ENCODE results near the gene WFDC1.
"Not testable (repeated sequence)": the region's sequence is repeated elsewhere in the genome, so short reads cannot be mapped to it uniquely, and the experiment has no call there.

The WFDC1 gene

GRCh38 chr16:84343800-84344199, 49.1 kb downstream of the WFDC1 start:
- H3K4me1 ChIP-seq (ENCODE audit: control insufficient read depth in 5 of 5, insufficient read depth in 5 of 5, low read length in 5 of 5); H3K27ac ChIP-seq (ENCODE audit: low read depth, low read length); H3K9ac ChIP-seq (ENCODE audit: low read length in 5 of 5); H3K9me3 ChIP-seq (ENCODE audit: control insufficient read depth in 5 of 5, low read length in 5 of 5); H3K4me3 ChIP-seq (ENCODE audit: low read depth in 1 of 5, low read length in 5 of 5); H3K36me3 ChIP-seq (ENCODE audit: control insufficient read depth in 5 of 5, insufficient read depth in 5 of 5, low read length in 5 of 5): not testable (repeated sequence)
- peaks cover 0 to 12% (median 4%) of the 10 kb centered on the region in 5 donors for H3K27me3 ChIP-seq (ENCODE audit: control insufficient read depth in 5 of 5, insufficient read depth in 4 of 5, low read length in 5 of 5)

GRCh38 chr16:84344781-84345180, 50.1 kb downstream of the WFDC1 start:
- peaks cover 0 to 12% (median under 1%) of the 10 kb centered on the region in 5 donors for H3K27me3 ChIP-seq (ENCODE audit: control insufficient read depth in 5 of 5, insufficient read depth in 4 of 5, low read length in 5 of 5)
- H3K4me3 ChIP-seq (ENCODE audit: low read depth in 1 of 5, low read length in 5 of 5), result no peak overlapping the region
- no peaks in the 10 kb centered on the region for H3K9me3 ChIP-seq (ENCODE audit: control insufficient read depth in 5 of 5, low read length in 5 of 5)
- H3K27ac ChIP-seq (ENCODE audit: low read depth, low read length), result no peak overlapping the region
- H3K9ac ChIP-seq (ENCODE audit: low read length in 5 of 5), result no peak overlapping the region
- H3K36me3 ChIP-seq (ENCODE audit: control insufficient read depth in 5 of 5, insufficient read depth in 5 of 5, low read length in 5 of 5), result no peaks in the 10 kb centered on the region
- H3K4me1 ChIP-seq (ENCODE audit: control insufficient read depth in 5 of 5, insufficient read depth in 5 of 5, low read length in 5 of 5), result no peaks in the 10 kb centered on the region

DNA sequence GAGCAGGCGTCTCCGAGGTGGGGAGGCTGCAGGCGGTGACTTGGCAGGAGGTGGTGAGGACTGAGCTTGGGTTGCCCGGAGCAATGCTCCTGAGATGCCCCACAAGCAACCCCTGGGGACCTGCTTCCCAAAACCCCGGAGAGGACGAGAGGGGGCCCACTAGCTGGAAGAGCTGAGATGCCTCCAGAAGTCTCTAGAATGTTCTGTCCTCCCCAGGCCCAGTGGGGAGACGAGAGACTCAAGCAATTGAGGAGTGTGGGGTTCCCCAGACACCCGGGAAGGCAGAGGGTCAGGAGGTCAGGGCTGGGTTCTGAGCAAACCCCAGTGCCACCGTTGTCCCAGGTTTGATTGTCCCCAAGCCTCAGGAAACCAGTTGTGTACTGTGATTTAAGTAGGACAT, 52.5 kb downstream of the WFDC1 start:
- H3K4me1 ChIP-seq (ENCODE audit: control insufficient read depth in 5 of 5, insufficient read depth in 5 of 5, low read length in 5 of 5), result no peaks in the 10 kb centered on the region
- no peak overlapping the region for H3K27ac ChIP-seq (ENCODE audit: low read depth, low read length)
- peaks cover 0 to 13% (median 3%) of the 10 kb centered on the region in 5 donors for H3K27me3 ChIP-seq (ENCODE audit: control insufficient read depth in 5 of 5, insufficient read depth in 4 of 5, low read length in 5 of 5)
- no peak overlapping the region for H3K9ac ChIP-seq (ENCODE audit: low read length in 5 of 5)
- no peaks in the 10 kb centered on the region for H3K36me3 ChIP-seq (ENCODE audit: control insufficient read depth in 5 of 5, insufficient read depth in 5 of 5, low read length in 5 of 5)
- no peaks in the 10 kb centered on the region for H3K9me3 ChIP-seq (ENCODE audit: control insufficient read depth in 5 of 5, low read length in 5 of 5)
- H3K4me3 ChIP-seq (ENCODE audit: low read depth in 1 of 5, low read length in 5 of 5), result no peak overlapping the region

DNA sequence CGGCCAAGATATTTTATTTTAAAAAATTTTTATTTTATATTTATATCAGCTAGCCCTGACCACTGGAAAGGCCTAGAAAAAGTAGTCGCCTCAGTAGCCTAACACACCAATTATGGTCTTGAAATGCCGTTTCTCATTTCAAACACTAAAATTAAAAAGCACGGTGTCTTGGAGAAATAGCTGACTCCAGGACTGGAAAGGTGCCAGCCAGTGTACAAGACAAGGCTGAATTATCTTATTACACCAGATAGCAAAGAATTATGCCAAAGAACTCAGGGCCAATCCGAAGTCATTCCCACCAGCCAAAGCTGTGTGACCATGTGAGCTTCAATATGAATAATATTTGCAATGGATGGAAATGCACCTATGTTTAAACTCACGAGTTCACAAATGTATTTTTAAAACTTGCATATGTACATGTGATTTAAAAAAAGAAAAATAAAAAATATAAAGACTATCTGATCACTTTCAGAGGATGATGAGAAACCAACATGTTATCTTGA, 53.8 kb downstream of the WFDC1 start:
- Histone ChIP-seq H3K4me3 (ENCODE audit: low read depth in 1 of 5, low read length in 5 of 5) (no peak overlapping the region), H3K27ac (ENCODE audit: low read depth, low read length) (no peak overlapping the region), H3K9ac (ENCODE audit: low read length in 5 of 5) (no peak overlapping the region), H3K4me1 (ENCODE audit: control insufficient read depth in 5 of 5, insufficient read depth in 5 of 5, low read length in 5 of 5) (no peaks in the 10 kb centered on the region), H3K36me3 (ENCODE audit: control insufficient read depth in 5 of 5, insufficient read depth in 5 of 5, low read length in 5 of 5) (no peaks in the 10 kb centered on the region), H3K9me3 (ENCODE audit: control insufficient read depth in 5 of 5, low read length in 5 of 5) (no peaks in the 10 kb centered on the region), H3K27me3 (ENCODE audit: control insufficient read depth in 5 of 5, insufficient read depth in 4 of 5, low read length in 5 of 5) (peaks cover 0 to 13% (median 3%) of the 10 kb centered on the region in 5 donors)

DNA sequence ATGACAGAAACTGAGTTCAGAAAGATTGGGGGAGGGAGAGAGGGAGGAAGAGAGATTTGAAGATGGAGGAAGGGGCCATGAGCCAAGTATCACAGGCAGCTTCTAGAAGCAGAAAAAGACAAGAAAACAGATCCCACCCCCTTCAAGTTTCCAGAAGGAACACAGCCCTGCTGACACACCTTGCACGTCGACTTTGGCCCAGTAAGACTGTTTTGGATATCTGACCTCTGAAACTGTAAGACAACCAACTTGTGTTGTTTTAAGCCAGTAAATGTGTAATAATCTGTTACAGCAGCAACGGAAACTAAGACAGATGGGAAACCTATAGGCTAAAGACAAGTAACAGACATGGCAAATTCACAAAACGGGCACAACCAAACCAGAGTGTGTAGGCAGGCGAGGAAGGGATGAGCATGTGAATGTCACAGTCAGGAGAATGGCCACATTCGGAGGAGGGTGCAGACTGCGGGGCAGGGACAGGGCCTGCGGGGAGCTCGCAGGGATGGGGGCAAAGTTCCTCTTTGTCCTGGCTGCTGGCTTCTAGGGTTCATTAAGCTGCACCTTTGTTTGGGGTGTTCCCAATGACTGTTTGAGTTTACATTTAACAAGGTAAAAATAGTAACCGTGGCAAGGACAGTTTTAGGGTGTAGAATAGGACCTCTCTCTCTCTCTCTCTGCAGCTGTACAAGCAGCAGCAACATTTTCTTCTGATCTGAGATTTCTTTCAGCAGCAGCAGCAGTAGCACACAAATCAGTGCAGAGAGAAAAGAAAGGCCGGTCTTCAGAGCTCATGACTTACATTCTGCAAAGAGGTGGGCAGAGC, 55.4 kb downstream of the WFDC1 start:
- Histone ChIP-seq H3K4me1 (ENCODE audit: control insufficient read depth in 5 of 5, insufficient read depth in 5 of 5, low read length in 5 of 5) (no peaks in the 10 kb centered on the region), H3K9ac (ENCODE audit: low read length in 5 of 5) (no peak overlapping the region), H3K4me3 (ENCODE audit: low read depth in 1 of 5, low read length in 5 of 5) (no peak overlapping the region), H3K27me3 (ENCODE audit: control insufficient read depth in 5 of 5, insufficient read depth in 4 of 5, low read length in 5 of 5) (peaks cover 0 to 13% (median 3%) of the 10 kb centered on the region in 5 donors), H3K27ac (ENCODE audit: low read depth, low read length) (no peak overlapping the region), H3K36me3 (ENCODE audit: control insufficient read depth in 5 of 5, insufficient read depth in 5 of 5, low read length in 5 of 5) (no peaks in the 10 kb centered on the region), H3K9me3 (ENCODE audit: control insufficient read depth in 5 of 5, low read length in 5 of 5) (no peaks in the 10 kb centered on the region)

GRCh38 chr16:84350685-84351400, 56.2 kb downstream of the WFDC1 start:
- no peak overlapping the region for H3K9ac ChIP-seq (ENCODE audit: low read length in 5 of 5)
- H3K4me1 ChIP-seq (ENCODE audit: control insufficient read depth in 5 of 5, insufficient read depth in 5 of 5, low read length in 5 of 5), result no peaks in the 10 kb centered on the region
- H3K27ac ChIP-seq (ENCODE audit: low read depth, low read length), result no peak overlapping the region
- no peaks in the 10 kb centered on the region for H3K9me3 ChIP-seq (ENCODE audit: control insufficient read depth in 5 of 5, low read length in 5 of 5)
- H3K36me3 ChIP-seq (ENCODE audit: control insufficient read depth in 5 of 5, insufficient read depth in 5 of 5, low read length in 5 of 5), result no peaks in the 10 kb centered on the region
- peaks cover 0 to 13% (median 4%) of the 10 kb centered on the region in 5 donors for H3K27me3 ChIP-seq (ENCODE audit: control insufficient read depth in 5 of 5, insufficient read depth in 4 of 5, low read length in 5 of 5)
- H3K4me3 ChIP-seq (ENCODE audit: low read depth in 1 of 5, low read length in 5 of 5), result no peak overlapping the region

GRCh38 chr16:84351630-84352029, 57.0 kb downstream of the WFDC1 start:
- Histone ChIP-seq H3K9me3 (ENCODE audit: control insufficient read depth in 5 of 5, low read length in 5 of 5) (no peaks in the 10 kb centered on the region), H3K27me3 (ENCODE audit: control insufficient read depth in 5 of 5, insufficient read depth in 4 of 5, low read length in 5 of 5) (peaks cover 0 to 11% (median 2%) of the 10 kb centered on the region in 5 donors), H3K36me3 (ENCODE audit: control insufficient read depth in 5 of 5, insufficient read depth in 5 of 5, low read length in 5 of 5) (no peaks in the 10 kb centered on the region), H3K4me3 (ENCODE audit: low read depth in 1 of 5, low read length in 5 of 5) (no peak overlapping the region), H3K9ac (ENCODE audit: low read length in 5 of 5) (no peak overlapping the region), H3K27ac (ENCODE audit: low read depth, low read length) (no peak overlapping the region), H3K4me1 (ENCODE audit: control insufficient read depth in 5 of 5, insufficient read depth in 5 of 5, low read length in 5 of 5) (no peaks in the 10 kb centered on the region)

- H3K27ac ChIP-seq (ENCODE audit: low read depth, low read length), result no peak overlapping the region
- no peak overlapping the region for H3K9ac ChIP-seq (ENCODE audit: low read length in 5 of 5)
- H3K27me3 ChIP-seq (ENCODE audit: control insufficient read depth in 5 of 5, insufficient read depth in 4 of 5, low read length in 5 of 5), result peaks cover 0 to 6% (median 0%) of the 10 kb centered on the region in 5 donors
- no peaks in the 10 kb centered on the region for H3K36me3 ChIP-seq (ENCODE audit: control insufficient read depth in 5 of 5, insufficient read depth in 5 of 5, low read length in 5 of 5)
- no peaks in the 10 kb centered on the region for H3K4me1 ChIP-seq (ENCODE audit: control insufficient read depth in 5 of 5, insufficient read depth in 5 of 5, low read length in 5 of 5)
- no peaks in the 10 kb centered on the region for H3K9me3 ChIP-seq (ENCODE audit: control insufficient read depth in 5 of 5, low read length in 5 of 5)
- H3K4me3 ChIP-seq (ENCODE audit: low read depth in 1 of 5, low read length in 5 of 5), result no peak overlapping the region
Observed at GRCh38 chr16:84354306-84354705, 59.6 kb downstream of the WFDC1 start.

GRCh38 chr16:84355149-84355548, 60.5 kb downstream of the WFDC1 start:
- no peaks in the 10 kb centered on the region for H3K4me1 ChIP-seq (ENCODE audit: control insufficient read depth in 5 of 5, insufficient read depth in 5 of 5, low read length in 5 of 5)
- H3K9ac ChIP-seq (ENCODE audit: low read length in 5 of 5), result no peak overlapping the region
- no peak overlapping the region for H3K27ac ChIP-seq (ENCODE audit: low read depth, low read length)
- no peak overlapping the region for H3K4me3 ChIP-seq (ENCODE audit: low read depth in 1 of 5, low read length in 5 of 5)
- no peaks in the 10 kb centered on the region for H3K9me3 ChIP-seq (ENCODE audit: control insufficient read depth in 5 of 5, low read length in 5 of 5)
- peaks cover 0 to 6% (median 2%) of the 10 kb centered on the region in 5 donors for H3K27me3 ChIP-seq (ENCODE audit: control insufficient read depth in 5 of 5, insufficient read depth in 4 of 5, low read length in 5 of 5)
- no peaks in the 10 kb centered on the region for H3K36me3 ChIP-seq (ENCODE audit: control insufficient read depth in 5 of 5, insufficient read depth in 5 of 5, low read length in 5 of 5)

GRCh38 chr16:84356176-84356575, 61.5 kb downstream of the WFDC1 start:
- H3K27ac ChIP-seq (ENCODE audit: low read depth, low read length), result no peak overlapping the region
- H3K27me3 ChIP-seq (ENCODE audit: control insufficient read depth in 5 of 5, insufficient read depth in 4 of 5, low read length in 5 of 5), result peaks cover 0 to 4% (median under 1%) of the 10 kb centered on the region in 5 donors
- H3K9me3 ChIP-seq (ENCODE audit: control insufficient read depth in 5 of 5, low read length in 5 of 5), result no peaks in the 10 kb centered on the region
- no peak overlapping the region for H3K4me3 ChIP-seq (ENCODE audit: low read depth in 1 of 5, low read length in 5 of 5)
- no peak overlapping the region for H3K9ac ChIP-seq (ENCODE audit: low read length in 5 of 5)
- no peaks in the 10 kb centered on the region for H3K36me3 ChIP-seq (ENCODE audit: control insufficient read depth in 5 of 5, insufficient read depth in 5 of 5, low read length in 5 of 5)
- H3K4me1 ChIP-seq (ENCODE audit: control insufficient read depth in 5 of 5, insufficient read depth in 5 of 5, low read length in 5 of 5), result no peaks in the 10 kb centered on the region
